Stimulated activated CD8-positive, alpha-beta memory T cell treated with anti-CD3 and anti-CD28 coated beads, Interleukin-7, amount 100 ng/mL, for 1 hour (primary cell): ENCODE results near the gene DCAF6.

ENCODE experiments used
- DNase-seq, 2 donors: peaks; one replicate each; pipeline ENCODE4 v3.0.0-alpha.2; 2020; ENCODE audit warnings: low read depth in 2 of 2

The DCAF6 gene

DNA sequence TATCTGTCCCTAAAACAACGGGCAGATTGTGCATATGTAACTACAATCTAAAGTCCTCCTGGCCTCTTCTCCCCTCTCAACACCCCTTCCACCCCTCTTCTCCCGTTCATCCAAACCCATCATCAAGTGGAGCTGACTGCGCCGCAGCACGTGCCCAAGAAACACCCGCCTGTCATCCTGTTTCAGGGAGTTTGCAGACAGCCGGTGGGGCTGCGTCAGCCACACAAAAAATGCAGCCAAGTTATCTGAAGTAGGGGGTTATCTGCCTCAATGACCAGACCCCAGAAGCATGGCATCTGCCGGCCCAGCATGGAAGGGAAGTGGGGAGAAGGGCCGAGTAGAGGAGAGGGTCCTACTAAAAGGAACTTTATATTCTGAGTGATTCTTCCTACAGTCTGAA lies 151.2 kb downstream of the DCAF6 start:
- no peak for DNase-seq

DNA sequence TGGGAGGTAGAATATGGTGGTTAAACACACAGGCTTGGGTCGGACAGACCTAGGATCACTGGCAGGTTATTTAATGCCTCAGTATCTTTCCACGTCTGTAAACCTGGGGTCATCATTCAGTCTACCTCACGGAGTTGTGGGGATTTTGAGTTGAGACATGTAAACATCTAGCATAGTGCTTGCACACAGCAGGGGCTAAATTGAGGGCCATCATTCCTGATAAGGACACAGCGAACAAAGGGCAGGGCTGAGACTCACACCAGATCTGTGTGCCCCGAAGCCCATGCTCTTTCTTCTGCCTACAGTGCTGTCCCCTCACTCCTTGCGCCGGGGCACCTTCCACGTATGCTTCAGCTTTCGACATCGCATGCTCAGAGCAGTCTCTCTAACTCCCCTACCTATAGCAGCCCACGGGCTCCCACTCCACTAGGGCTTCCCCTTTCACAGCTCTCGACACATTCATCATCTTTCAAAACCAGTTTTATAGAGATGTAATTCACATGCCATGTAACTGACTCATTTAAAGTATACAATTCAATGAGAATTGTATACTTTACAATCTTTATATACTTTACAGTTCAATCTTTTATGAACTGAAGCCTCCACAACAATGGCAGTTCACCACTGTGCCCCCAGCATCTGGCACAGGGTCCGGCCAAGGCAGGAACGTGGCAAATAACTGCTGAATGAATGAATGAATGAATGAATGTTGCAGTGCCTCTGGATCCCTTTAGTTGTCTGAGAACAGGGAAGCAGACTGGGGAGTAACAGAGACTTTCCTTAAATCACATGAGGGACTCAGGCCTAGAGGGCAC lies 152.2 kb downstream of the DCAF6 start:
- no peak for DNase-seq

DNA sequence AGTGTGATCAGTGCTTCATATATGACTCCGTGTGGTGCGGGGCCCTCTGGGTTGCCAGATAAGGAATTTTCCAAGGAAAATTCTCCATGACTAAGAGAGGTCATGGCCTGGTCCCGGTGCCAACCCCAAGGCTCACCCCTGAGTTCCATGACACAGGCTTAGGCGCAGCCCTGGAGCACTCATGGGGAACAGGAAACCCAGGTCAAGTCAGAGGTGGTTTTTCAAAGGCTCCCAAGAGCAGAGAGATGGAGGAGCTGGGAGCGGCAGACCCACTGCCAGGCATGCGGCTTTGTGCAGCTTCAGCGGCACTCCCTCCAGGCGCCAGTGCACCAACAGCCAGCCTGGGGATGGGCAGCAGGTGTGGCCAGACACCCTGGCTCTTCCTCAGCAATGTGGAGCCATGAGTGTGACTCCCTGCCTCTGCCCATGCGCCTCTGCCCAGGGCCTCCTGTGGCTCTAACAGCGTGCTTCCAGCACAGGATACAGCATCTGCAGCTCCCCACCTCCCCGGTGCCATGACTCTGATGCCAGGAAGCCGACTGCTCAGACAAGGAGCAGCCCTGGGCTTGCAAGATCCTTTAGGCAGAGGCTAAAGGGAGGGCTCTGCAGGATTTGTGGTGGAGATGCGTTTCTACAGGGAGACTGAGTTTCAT lies 153.0 kb downstream of the DCAF6 start:
- no peak for DNase-seq

DNA sequence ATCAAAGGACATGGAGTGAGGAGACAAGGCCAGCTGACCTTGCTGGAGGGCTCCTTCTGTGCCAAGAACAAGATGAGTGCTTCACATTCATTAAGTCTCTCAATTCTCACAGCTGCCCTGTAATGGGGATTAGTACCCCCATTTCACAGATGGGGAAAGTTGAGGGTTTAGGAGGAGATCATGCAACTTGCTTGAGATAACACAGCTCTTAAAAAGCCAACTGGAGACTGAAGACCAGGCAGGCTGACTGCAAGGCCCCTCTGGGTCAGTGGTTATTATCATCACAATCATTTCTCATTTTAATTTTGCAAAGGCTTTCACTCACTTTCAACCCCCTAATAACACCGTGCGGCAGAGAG lies 153.5 kb downstream of the DCAF6 start:
- DNase-seq, result no peak

DNA sequence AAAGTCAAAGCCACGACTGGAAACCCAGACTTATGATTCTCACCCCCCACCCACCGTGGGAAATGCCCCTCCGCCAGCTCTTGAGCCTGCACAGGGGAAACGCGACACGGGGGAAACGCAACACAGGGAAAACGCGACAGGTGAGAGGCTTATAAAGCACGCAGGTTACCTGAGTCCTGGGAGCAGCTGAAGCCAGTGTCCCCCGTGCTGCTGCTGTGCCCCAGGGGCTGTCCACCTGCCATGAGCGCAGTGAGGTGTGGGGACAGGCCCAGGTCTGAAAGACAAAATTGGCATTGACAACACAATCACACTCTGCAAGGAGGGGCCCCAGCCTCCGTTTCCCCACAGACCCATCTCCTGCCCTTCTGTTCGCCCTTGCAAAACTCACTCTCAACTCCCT lies 153.9 kb downstream of the DCAF6 start:
- no peak for DNase-seq

DNA sequence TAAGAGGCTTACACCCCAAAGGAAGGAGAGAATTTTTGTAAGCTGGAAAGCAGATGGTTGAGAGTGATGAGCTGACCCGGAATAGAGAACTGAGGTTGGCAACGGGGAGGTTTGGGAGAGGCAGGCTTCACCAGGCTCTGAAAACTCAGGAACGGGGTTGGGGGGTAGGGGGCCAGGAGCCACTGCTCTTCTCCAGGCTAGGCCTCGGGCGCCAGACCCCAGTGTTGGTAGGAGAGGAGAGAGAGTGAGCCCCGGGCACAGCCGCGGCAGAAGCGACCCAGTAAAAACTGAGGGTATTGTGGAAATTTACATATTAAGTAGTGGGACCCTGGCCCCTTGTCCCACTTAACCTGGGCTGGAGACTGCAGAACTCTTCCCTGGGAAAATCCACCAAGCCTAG lies 154.6 kb downstream of the DCAF6 start:
- no peak for DNase-seq

DNA sequence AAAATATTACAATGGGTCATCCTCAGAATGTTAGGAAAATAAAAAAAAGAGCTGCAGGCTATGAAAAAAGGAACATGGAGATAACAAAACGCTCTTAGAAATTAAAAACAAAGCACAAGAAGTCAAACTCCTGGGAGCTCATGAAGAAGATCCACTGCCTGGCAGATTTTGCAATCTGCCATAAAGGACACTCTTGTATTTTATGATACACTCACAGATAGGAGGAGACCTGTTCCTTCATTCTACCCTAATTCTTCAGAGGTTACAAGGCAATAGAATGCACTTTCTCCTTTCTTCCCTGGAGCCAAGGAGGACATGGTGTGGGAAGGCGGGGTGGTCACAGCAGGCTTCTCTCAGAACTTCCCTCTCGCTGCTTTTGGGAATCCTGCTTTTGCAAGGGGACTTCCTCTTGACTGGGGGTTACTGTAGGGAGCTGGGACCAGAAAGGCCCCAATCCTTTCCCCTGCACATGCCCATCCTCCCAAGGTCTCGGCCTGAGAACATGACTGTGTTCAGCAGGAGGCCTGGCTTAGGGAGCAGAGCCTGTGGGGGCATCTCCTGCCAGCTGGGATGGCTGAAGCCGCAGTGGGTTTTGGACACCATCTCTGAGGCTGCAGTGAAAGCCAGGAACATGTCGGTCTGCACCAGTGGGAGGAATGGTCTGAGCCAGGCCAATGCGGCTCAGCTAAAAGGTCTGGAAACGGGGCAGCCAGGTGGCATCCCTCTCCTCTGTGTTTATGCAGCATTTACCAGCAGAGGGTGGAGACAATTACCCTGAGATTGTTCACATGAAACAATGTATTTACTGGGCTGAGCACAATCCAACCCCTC lies 155.5 kb downstream of the DCAF6 start:
- DNase-seq, result no peak

DNA sequence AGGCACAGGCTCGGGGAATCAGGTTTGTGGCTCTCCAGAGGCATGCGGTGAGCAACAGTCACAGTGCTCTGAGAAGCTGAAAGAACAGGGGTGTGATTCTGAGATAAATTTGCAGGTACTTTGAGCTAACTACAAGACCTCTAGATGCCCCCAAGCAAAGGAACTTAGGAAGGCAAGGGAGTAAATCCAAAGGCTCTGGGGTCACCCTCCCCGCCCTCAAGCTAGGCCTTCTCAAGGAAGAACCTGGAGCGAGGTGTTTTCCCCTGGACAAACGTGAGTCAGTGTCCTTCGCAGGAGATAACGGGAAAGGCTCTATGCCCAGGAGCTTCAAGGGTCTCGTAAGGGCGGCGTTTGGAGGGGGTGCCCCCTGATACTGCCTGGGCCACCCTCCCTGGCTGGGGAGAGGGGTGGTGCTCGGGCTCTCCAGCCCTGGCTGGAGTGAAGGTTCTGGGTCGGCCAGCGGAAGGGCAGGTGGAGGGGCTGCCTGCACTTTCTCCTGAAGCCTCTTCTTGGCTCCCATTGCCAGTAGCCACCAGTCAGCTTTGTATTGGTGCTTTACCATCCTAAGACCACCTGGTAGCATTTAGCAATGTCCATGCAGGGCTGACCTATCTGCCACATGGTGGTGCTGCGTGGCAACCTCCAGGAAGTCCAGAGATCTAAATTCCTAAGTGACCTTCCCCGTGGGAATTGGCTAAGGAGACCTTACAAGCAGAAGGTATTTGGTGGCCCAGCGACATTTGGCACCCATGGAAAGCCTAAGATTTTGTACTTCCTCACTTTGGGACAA lies 156.3 kb downstream of the DCAF6 start:
- DNase-seq, result no peak

DNA sequence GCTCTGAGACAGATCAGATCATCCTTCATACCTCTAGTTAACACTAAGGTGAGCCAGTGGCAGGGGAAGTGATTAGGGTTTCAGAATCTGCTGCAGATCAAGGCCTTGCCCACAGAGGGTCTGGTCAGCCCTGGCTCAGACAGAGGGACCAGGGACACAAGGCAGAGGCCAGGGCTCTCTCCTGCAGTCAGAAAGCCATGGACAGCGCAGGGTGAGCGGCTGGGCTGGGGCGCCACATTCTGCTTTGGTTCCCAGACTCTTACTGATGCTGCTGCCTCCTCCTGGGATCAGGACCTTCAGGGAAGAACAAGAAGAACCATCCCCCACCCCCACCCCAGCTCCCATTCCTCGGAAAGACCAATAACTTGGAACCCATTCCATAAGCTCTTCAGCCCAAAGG lies 157.1 kb downstream of the DCAF6 start:
- DNase-seq, result no peak

DNA sequence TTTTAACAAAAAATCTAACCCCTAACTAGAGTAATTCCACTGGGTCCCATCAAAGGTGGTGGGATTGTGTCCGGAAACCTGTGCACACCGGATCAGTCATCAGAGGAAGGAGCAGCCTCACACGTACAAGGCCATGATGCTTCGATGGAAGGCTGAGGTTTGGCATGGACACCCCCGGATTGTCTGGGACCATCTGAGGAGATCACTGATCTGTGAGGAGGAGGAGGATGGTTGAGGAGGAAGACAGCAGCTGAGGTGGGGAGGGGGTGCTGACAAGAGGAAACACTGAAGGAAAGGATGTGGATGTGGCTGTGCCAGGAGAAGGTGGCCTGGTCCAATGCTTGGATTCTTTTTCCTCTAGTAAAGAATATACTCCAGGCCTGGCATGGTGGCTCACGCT lies 159.0 kb downstream of the DCAF6 start:
- DNase-seq, result no peak

DNA sequence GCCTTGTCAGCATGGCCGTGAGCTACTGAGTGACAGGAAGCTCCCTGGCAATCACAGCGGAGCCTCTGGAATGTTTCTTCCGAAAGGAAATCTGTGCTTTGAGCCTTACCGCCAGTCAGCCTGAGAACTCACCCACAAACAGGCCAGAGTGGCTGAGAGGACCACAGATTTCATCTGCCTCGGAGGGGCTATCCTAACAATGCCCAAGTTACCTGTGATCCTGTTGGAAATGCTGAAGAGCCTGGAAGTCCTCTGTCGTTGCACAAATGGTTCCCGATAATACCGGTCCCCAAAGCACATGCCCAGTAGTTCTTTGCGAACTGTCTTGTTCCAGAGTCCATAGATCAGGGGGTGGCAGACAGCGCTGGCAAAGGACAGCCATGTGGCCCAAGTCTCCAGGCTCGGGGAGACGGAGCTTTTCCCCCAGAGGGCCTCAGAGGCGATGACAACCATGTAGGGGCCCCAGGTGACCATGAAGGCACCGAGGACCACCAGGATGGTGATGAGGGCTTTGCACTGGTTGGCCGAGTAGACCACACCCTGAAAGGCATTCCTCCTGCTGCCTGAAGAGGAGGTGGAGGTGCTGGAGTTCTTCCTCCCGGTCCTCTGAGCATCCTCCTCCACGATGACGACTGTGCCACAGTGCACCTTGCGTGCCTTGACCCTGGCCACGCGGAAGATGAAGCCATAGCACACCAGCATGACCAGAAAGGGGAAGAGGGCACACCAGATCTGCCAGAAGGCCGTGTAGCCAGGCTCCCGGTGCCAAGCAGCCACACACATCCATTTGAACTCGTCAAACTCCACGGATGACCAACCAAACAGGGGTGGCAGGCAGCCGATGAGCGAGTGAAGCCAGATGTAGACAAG lies 160.0 kb downstream of the DCAF6 start:
- DNase-seq, result no peak

DNA sequence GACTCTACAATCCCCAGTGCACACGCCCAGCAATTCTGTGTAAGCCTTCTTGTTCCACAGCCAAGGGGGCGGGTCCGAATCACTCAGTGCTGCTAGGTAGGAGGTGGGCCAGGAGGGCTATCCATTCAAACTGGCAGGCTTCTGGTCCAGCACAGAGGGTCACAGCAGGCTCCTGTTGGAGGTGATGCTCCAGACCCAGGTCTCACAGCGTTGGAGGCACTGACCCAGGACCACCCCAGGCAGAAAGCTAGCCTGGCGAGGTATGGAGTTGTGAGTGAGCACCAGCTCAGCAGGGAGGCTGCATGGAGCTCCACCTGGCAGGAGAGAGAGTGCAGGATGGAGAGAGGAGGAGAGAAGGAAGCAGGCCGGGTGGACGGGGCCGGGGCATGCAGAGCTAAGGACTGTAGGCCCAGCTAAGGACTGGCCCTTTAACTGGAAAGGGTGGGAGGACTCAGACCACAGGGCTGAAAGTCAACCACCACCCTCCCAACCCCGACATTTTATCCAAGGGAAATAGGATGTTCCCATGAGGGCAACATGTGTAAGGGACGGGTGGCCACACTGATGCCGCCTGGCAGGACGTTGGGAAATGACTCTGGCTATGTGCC lies 161.5 kb downstream of the DCAF6 start:
- no peak for DNase-seq

DNA sequence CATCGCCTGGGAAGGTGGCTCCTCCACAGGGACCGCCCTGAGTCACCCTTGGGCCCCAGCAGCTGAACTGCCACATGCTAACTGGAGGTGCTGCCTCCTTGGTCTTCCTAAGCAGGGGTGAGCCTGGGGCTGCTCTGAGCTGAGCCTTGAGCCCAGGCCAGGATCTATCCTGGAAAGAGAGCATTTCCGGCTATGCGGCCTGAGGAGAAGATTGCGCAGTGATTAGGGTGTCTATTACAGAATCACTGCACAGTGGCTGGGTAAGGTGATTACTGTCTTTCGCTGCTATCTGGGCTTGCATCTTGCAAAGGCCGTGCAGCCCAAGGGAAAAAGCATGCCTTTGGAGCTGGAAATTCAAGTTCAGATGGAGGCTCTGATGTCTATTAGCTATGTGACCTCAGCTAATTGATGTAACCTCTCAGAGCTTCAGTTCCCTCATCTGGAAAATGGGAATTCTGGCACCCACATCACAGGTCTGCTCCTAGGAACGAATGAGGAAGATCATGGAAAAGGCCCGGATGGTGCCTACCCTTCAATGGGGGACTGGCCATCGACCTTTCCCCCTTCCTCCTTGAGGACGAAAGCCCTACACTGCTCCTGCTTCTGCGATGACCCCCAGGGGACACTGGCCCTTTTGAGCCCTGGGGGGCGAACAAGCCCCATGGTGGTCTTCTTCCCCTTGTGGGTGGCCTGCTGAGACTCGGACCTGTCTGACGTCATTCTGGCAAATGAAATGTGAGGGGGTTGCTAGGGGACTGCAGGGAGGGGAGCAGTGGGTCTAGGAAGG lies 162.2 kb downstream of the DCAF6 start:
- DNase-seq, result no peak

DNA sequence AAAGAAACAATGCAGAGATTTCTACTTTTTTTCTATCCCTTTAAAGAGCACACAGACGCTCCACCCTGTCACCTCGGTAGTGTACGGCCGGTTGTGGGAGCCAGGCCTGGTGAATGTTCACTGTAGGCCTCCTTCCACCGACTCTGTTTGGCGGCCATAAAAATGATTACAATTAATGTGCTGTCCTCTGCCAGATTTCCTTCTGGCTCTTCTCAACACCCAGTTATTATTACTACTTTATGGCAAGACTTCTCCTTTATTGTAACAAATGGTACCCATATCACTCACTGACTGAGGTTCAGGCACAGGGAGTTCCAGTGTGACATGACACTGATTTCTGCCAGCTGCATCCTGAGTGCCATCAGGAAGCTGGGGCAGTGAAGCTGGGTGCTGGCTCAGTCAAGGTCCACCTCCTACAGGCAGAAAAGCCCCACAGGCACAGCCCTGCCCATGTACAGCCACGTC lies 162.9 kb downstream of the DCAF6 start:
- DNase-seq, result no peak

DNA sequence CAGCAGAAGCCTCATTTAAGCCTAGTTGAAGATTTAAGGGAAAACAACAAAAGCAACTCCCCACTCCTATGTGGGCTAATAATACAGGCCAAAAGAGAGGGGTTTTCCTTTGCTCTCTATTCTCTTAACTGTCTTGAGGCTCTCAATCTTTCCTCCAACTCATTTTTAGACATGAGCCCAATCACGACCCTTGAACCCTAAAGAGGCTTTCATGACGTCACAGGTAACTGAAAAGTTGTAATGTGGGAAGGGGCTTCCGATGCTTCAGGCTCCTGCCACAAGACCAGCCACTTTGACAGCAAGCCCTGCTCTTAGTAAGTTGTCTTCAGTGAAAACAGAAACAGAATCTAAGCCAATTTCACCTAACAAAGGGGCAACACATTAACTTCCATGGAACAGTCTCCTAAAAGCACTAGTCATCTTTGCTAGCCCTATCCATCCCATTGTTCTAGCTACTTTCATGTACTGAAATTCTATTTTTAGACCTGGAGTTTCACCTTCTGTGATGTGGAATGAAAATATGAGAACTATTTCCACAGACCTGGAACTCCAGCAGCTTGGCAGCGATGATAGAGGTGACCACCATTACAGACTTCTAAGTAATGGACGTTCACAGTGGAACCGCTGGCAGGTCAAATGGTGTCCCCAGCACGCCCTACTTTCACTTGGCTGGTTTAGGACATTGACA lies 164.0 kb downstream of the DCAF6 start:
- DNase-seq, result no peak

DNA sequence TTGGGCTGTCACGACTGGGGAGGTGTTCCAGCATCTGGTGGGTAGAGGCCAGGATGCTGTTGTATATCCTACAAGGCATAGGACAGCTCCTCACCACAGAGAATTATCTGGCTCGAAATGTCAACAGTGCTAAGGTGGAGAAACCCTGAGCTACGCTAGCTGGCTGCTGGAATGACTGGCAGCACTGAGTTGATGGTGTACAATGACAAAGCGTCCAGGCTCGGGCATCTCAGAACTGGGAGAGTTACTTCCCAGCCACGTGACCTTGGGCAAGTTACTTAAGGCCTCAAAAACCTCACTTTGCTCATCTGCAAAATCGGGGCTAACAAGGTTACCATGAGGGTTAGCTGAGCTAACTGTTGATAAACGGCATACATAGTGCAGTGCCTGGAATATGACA lies 164.9 kb downstream of the DCAF6 start:
- DNase-seq, result no peak

DNA sequence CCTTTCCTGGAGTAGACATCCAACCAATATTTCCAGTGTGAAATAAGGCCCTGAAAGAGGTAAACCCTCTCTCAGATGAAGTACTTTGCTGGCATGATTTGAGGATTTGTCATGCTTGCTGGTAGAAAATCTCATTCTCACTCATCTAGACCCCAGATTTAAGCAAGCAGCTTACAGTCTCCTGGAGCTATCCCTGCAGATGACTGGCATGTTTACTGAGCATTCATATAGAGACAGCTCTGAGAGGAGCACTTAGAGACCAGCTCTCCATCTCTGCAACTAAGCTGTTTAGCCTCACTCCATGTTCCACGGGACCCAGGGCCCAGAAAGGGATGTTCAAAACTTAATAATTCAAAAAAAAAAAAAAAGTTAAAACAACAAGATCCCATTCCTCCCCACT lies 166.0 kb downstream of the DCAF6 start:
- no peak for DNase-seq

DNA sequence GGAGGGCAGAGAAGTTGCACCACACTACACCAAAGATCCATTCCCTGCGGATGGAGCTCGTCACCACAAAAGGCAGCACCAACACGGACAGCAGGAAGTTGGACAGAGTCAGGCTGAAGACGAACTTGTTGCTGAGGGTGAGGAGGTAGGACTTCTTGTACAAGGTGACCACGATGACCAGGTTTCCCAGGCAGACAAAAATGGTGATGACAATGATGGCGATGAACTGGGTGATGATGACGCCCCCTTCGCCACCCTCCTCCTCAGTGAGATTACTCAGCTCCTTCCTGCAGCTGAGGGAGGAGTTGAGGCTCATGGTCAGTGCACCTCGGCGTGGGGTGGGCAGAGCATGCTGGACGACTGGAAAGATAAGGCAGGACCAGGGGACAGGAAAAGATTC lies 168.1 kb downstream of the DCAF6 start:
- DNase-seq, result no peak

DNA sequence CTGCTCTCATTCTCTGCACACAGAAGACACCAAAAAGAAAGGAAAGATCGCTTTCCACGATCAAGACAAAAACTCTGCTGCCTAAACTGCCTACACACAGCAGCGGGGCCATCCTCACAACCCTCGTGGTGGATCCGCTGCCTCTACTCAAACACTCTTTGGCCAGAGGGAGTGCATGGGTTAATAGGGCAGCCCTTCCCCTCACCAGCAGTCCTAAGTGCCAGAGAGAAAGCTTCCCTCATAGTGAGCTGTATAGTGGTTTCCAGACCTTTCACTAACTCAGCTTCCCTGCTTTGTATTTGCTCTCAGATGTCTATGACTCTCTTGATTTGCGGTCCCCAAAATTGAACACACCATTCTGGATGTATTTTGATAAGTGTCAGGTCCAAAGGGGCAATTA lies 169.4 kb downstream of the DCAF6 start:
- no peak for DNase-seq
